ENCODE data around the gene OPHN1. TPM values are rescaled to one million over a fixed set of nuclear protein-coding genes. Genes with fewer than 3 reads are reported as not detected.
"Not testable (repeated sequence)": the region's sequence is repeated elsewhere in the genome, so short reads cannot be mapped to it uniquely, and the experiment has no call there.

Gene OPHN1
- total RNA-seq, 1 donor from 2014 or later: 0.26 TPM

DNA sequence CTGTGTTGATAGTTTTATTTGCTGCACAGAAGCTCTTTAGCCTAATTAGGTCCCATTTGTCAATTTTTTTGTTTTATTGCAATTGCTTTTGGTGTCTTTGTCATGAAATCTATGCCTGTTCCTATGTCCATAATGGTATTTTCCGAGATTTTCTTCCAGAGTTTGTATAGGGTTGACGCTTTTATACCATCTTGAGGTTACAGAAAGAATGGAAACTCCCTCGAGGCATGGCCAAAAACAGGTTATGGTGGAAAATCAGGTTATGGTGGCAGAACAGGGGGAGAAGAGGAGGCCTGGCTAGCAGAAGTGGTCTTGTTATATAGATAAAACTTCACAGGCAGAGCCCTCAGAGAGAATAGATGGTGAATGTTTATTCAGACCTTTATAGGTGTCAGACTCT, 21.6 kb downstream of the OPHN1 start:
- H3K36me3 Mint-ChIP-seq (ENCODE audit: low read depth): no peaks in the 10 kb centered on the region
- DNase-seq: no peak
- H3K27ac Mint-ChIP-seq: no peak overlapping the region
- H3K9me3 Mint-ChIP-seq: no peaks in the 10 kb centered on the region
- H3K4me3 Mint-ChIP-seq: no peak overlapping the region
- H3K4me1 Mint-ChIP-seq: no peaks in the 10 kb centered on the region
- intact Hi-C loops (cut with micrococcal nuclease): no loop called here
- no peaks in the 10 kb centered on the region for H3K27me3 Mint-ChIP-seq

- Mint-ChIP-seq H3K36me3 (ENCODE audit: low read depth) (no peaks in the 10 kb centered on the region), H3K27me3 (no peaks in the 10 kb centered on the region), H3K4me3 (no peak overlapping the region), H3K4me1 (no peaks in the 10 kb centered on the region), H3K27ac (no peak overlapping the region), H3K9me3 (no peaks in the 10 kb centered on the region)
- intact Hi-C loops (cut with micrococcal nuclease): no loop called here
- no peak for DNase-seq
These were observed 24.1 kb downstream of the OPHN1 start for GRCh38 chrX:68409194-68409593.

DNA sequence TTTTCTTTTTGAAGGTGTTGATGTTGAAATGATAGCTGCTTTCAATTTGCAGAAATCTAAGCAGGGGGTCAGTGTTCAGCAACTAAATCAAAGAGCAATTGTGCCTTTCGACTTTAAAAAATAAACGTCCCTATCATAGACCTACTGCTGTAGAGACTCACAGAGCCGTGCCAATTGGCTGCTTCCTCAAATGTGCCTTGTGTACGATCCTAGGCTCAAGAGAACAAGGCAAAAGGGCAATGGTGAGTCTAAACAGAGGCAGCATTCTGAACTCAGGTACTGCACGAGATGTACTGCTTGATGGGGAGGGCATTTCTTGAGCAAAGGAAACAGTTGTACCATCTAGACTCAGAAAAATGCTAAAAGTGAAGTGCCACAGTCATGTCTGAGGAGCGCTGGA, 29.8 kb downstream of the OPHN1 start:
- H3K9me3 Mint-ChIP-seq: no peaks in the 10 kb centered on the region
- no peaks in the 10 kb centered on the region for H3K27me3 Mint-ChIP-seq

GRCh38 chrX:68403038-68403437, 30.3 kb downstream of the OPHN1 start:
- Mint-ChIP-seq H3K36me3 (ENCODE audit: low read depth) (no peaks in the 10 kb centered on the region), H3K4me3 (no peak overlapping the region), H3K4me1 (no peaks in the 10 kb centered on the region), H3K9me3 (no peaks in the 10 kb centered on the region), H3K27ac (no peak overlapping the region), H3K27me3 (no peaks in the 10 kb centered on the region)
- intact Hi-C loops (cut with micrococcal nuclease): no loop called here
- DNase-seq: no peak

More for the DNA sequence above, 29.8 kb downstream of the OPHN1 start:
- H3K4me3 Mint-ChIP-seq: no peak overlapping the region
- no peaks in the 10 kb centered on the region for H3K4me1 Mint-ChIP-seq
- H3K36me3 Mint-ChIP-seq (ENCODE audit: low read depth): no peaks in the 10 kb centered on the region
- DNase-seq: no peak
- no peak overlapping the region for H3K27ac Mint-ChIP-seq
- intact Hi-C loops (cut with micrococcal nuclease): no loop called here

DNA sequence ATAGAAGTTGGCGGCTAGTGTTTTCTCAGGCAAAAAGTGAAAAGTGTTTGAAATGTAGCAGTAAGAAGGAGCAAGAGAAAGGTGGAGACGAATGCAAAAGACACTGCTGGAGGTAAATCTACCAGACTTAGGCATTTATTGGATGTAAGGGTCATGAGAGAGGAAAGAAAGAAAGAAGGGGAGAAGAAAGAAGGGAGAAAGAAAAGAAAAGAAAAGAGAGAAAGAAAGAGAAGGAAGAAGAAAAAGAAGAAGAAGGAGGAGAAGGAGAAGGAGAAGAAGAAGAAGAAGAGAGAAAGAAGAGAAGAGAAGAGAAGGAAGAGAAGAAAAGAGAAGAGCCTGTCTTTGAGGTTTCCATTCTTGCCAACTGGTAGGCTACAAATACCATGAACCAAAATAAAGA, 31.2 kb downstream of the OPHN1 start:
- H3K36me3 Mint-ChIP-seq (ENCODE audit: low read depth): no peaks in the 10 kb centered on the region
- no peak overlapping the region for H3K4me3 Mint-ChIP-seq
- intact Hi-C loops (cut with micrococcal nuclease): no loop called here
- H3K27ac Mint-ChIP-seq: no peak overlapping the region
- DNase-seq: no peak
- no peaks in the 10 kb centered on the region for H3K4me1 Mint-ChIP-seq
- no peaks in the 10 kb centered on the region for H3K27me3 Mint-ChIP-seq
- H3K9me3 Mint-ChIP-seq: no peaks in the 10 kb centered on the region

- DNase-seq: no peak
- Mint-ChIP-seq H3K27ac (no peak overlapping the region), H3K9me3 (no peaks in the 10 kb centered on the region), H3K4me1 (no peaks in the 10 kb centered on the region), H3K27me3 (no peaks in the 10 kb centered on the region), H3K4me3 (no peak overlapping the region), H3K36me3 (ENCODE audit: low read depth) (no peaks in the 10 kb centered on the region)
- intact Hi-C loops (cut with micrococcal nuclease): no loop called here
These were observed 35.0 kb downstream of the OPHN1 start for GRCh38 chrX:68398291-68398690.

GRCh38 chrX:68396953-68397352, 36.3 kb downstream of the OPHN1 start:
- H3K27me3 Mint-ChIP-seq: no peaks in the 10 kb centered on the region
- no peaks in the 10 kb centered on the region for H3K36me3 Mint-ChIP-seq (ENCODE audit: low read depth)
- H3K4me1 Mint-ChIP-seq: no peaks in the 10 kb centered on the region
- no peak overlapping the region for H3K4me3 Mint-ChIP-seq
- no peaks in the 10 kb centered on the region for H3K9me3 Mint-ChIP-seq
- DNase-seq: no peak
- intact Hi-C loops (cut with micrococcal nuclease): no loop called here
- H3K27ac Mint-ChIP-seq: no peak overlapping the region

GRCh38 chrX:68389419-68389960, 43.8 kb downstream of the OPHN1 start:
- H3K9me3 Mint-ChIP-seq; H3K4me1 Mint-ChIP-seq; H3K27me3 Mint-ChIP-seq; H3K4me3 Mint-ChIP-seq; intact Hi-C loops (cut with micrococcal nuclease); H3K27ac Mint-ChIP-seq; H3K36me3 Mint-ChIP-seq (ENCODE audit: low read depth); DNase-seq: not testable (repeated sequence)

GRCh38 chrX:68387776-68388175, 45.5 kb downstream of the OPHN1 start:
- Mint-ChIP-seq H3K27ac (no peak overlapping the region), H3K36me3 (ENCODE audit: low read depth) (no peaks in the 10 kb centered on the region), H3K9me3 (no peaks in the 10 kb centered on the region), H3K27me3 (no peaks in the 10 kb centered on the region), H3K4me3 (no peak overlapping the region), H3K4me1 (no peaks in the 10 kb centered on the region)
- intact Hi-C loops (cut with micrococcal nuclease): no loop called here
- DNase-seq: no peak

DNA sequence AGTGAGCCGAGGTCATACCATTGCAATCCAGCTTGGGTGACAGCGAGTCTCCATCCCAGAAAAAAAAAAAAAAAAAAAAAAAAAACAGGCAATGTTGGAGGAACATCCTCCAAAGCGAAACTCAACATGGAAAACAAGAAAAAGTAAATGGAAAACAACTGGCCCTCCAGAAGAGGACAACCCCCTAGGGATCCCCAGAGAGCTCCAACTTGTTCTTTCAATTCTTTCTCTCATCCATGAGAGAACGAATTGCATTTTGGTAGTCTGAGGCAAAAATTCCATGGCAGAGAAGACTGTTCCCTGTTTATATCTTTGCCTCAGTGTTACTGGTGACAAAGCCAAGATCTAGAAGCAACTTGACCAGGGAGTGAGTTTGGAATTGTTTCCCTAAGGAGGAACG, 49.8 kb downstream of the OPHN1 start:
- Mint-ChIP-seq H3K4me1 (no peaks in the 10 kb centered on the region), H3K36me3 (ENCODE audit: low read depth) (no peaks in the 10 kb centered on the region), H3K9me3 (no peaks in the 10 kb centered on the region), H3K27me3 (no peaks in the 10 kb centered on the region), H3K27ac (no peak overlapping the region), H3K4me3 (no peak overlapping the region)
- intact Hi-C loops (cut with micrococcal nuclease): no loop called here
- no peak for DNase-seq

- DNase-seq; H3K36me3 Mint-ChIP-seq (ENCODE audit: low read depth); H3K27me3 Mint-ChIP-seq; intact Hi-C loops (cut with micrococcal nuclease); H3K4me1 Mint-ChIP-seq; H3K9me3 Mint-ChIP-seq; H3K27ac Mint-ChIP-seq; H3K4me3 Mint-ChIP-seq: not testable (repeated sequence)
These were observed 55.7 kb downstream of the OPHN1 start for GRCh38 chrX:68377579-68377978.

DNA sequence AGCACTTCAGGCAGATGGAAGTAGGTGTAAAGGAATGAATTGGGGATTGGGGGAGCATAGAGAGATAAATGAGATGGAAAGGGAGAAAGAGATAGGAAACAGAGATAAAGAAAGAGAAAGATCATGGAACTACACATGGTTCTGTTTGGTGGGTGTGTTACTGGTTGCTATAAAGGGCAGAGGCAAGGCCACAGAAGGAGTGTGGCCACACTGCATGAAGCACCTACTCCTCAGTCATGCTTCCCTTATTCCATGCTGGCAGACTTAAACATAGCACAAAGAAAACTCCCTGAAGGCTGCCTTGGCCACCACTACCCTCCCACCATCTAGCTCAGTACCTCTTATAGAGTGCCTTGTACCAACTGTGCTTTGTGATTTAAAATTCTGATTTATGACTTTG, 56.9 kb downstream of the OPHN1 start:
- no peak overlapping the region for H3K27ac Mint-ChIP-seq
- H3K4me3 Mint-ChIP-seq: no peak overlapping the region
- H3K36me3 Mint-ChIP-seq (ENCODE audit: low read depth): no peaks in the 10 kb centered on the region
- no peak for DNase-seq
- no peaks in the 10 kb centered on the region for H3K27me3 Mint-ChIP-seq
- intact Hi-C loops (cut with micrococcal nuclease): no loop called here
- H3K9me3 Mint-ChIP-seq: no peaks in the 10 kb centered on the region
- H3K4me1 Mint-ChIP-seq: no peaks in the 10 kb centered on the region

- no peak for DNase-seq
- Mint-ChIP-seq H3K27me3 (no peaks in the 10 kb centered on the region), H3K4me1 (no peaks in the 10 kb centered on the region), H3K4me3 (no peak overlapping the region), H3K27ac (no peak overlapping the region), H3K9me3 (no peaks in the 10 kb centered on the region), H3K36me3 (ENCODE audit: low read depth) (no peaks in the 10 kb centered on the region)
- intact Hi-C loops (cut with micrococcal nuclease): no loop called here
These were observed 57.5 kb downstream of the OPHN1 start for GRCh38 chrX:68375803-68376202.

DNA sequence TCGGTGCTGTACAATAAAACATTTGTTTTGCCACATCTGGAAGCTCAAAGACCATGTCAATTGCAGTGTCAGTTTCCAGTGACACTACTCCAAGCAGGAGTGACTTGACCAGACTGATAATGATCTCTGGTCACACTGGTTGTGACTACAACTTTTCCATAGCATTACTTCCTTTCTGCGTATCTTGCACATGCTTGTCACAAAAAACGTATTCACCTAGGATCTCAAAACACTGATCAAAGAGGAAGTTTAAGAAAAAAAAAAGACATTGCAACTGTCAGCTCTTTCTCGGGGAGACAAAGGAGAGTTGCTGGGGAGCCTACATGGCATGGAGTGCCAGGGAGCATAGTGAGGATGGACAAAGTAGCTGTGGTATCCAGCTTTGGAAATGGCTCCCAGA, 60.6 kb downstream of the OPHN1 start:
- H3K27me3 Mint-ChIP-seq: no peaks in the 10 kb centered on the region
- no peak overlapping the region for H3K4me3 Mint-ChIP-seq
- no peak overlapping the region for H3K27ac Mint-ChIP-seq
- intact Hi-C loops (cut with micrococcal nuclease): no loop called here
- H3K9me3 Mint-ChIP-seq: no peaks in the 10 kb centered on the region
- H3K4me1 Mint-ChIP-seq: no peaks in the 10 kb centered on the region
- H3K36me3 Mint-ChIP-seq (ENCODE audit: low read depth): no peaks in the 10 kb centered on the region
- DNase-seq: no peak

DNA sequence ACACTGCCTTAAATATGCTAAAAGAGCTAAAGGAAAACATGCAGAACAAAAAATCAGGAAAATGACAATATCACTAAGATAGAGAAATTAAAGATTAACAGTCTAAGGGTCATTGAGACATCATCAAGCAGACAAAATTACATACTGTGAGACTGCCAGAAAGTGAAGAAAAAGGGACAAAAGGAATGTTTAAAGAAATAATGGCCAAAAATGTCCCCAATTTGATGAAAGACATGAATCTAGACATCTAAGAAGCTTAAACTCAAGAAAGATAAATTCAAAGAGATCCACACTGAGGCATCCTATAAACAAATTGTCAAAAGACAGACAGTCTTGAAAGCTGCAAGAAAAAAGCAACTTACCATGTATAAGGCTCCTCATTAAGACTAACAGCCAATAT, 63.7 kb downstream of the OPHN1 start:
- Mint-ChIP-seq H3K36me3 (ENCODE audit: low read depth) (no peaks in the 10 kb centered on the region), H3K4me3 (no peak overlapping the region), H3K27me3 (no peaks in the 10 kb centered on the region), H3K9me3 (no peaks in the 10 kb centered on the region), H3K4me1 (no peaks in the 10 kb centered on the region), H3K27ac (no peak overlapping the region)
- no peak for DNase-seq
- intact Hi-C loops (cut with micrococcal nuclease): no loop called here
